Endothelial cell of umbilical vein (primary cell): ENCODE data around the gene PDK1. TPM values are rescaled to one million over a fixed set of nuclear protein-coding genes. Genes with fewer than 3 reads are reported as not detected.

ENCODE experiments used
- BruUV-seq: library from RNA; stranded (reverse); fragments of 400-500 nt; replicated peaks from 2 replicates; lab custom pipeline; 2021; lab: Mats Ljungman, UMichigan
- CTCF ChIA-PET: fragments of 300-600, 350-600 bp; sonication (Branson Sonifier 250); formaldehyde crosslinking; loops from one replicate; lab custom pipeline; 2021; ENCODE audit warnings: antibody characterized with exemption, inconsistent platforms; lab: Charles Lee
- POLR2A ChIA-PET: fragments of 300-600, 350-600 bp; sonication (Branson Sonifier 250); formaldehyde crosslinking; loops from one replicate; lab custom pipeline; 2021; ENCODE audit warnings: antibody characterized with exemption, inconsistent platforms; lab: Charles Lee
- DNase-seq: peaks from one replicate; pipeline ENCODE4 v3.0.0-alpha.2; 2011; ENCODE audit warnings: low read depth, low spot score
- FAIRE-seq: peaks from 2 replicates; lab custom pipeline; 2011; peaks lifted over from hg19 to GRCh38; lab: Jason Lieb, UNC
- H2AFZ ChIP-seq: 2 replicates; pipeline ENCODE4 v1.6.0; 2012; ENCODE audit warnings: low read depth, low read length, control low read depth, inconsistent platforms
- H3K27ac ChIP-seq: 2 replicates; pipeline ENCODE4 v1.5.1; 2011; ENCODE audit warnings: low read depth, mild to moderate bottlenecking, control low read depth, low read length, moderate library complexity; ENCODE audit not compliant: insufficient read depth
- H3K27me3 ChIP-seq, 2 experiments: 2 replicates each; pipeline versions ENCODE4 v1.6.0 to v1.6.1; 2011; ENCODE audit warnings: low read length in 2 of 2, mixed read lengths in 1 of 2; ENCODE audit not compliant: control insufficient read depth in 2 of 2, insufficient read depth in 2 of 2
- H3K36me3 ChIP-seq, 2 experiments: 2 replicates in 1 of 2; 3 replicates in 1 of 2; pipeline ENCODE4 v1.5.1; 2011; ENCODE audit warnings: low read length in 2 of 2, mild to moderate bottlenecking in 1 of 2, moderate library complexity in 1 of 2; ENCODE audit not compliant: control insufficient read depth in 2 of 2, insufficient read depth in 2 of 2; ENCODE audit errors: extremely low read depth in 1 of 2
- H3K4me1 ChIP-seq: 3 replicates; pipeline ENCODE4 v1.5.1; 2011; ENCODE audit warnings: mild to moderate bottlenecking, low read length; ENCODE audit not compliant: control insufficient read depth, insufficient read depth; ENCODE audit errors: extremely low read depth
- H3K4me2 ChIP-seq: 2 replicates; pipeline ENCODE4 v1.6.1; 2011; ENCODE audit warnings: low read length, control low read depth, mixed read lengths; ENCODE audit not compliant: insufficient read depth
- H3K4me3 ChIP-seq, 3 experiments: fragments of 200-600 bp in 1 of 3; sonication (generic), shearing (Covaris generic) in 1 of 3; replicated peaks in 1 of 3; 2 replicates each; pipeline ENCODE4 v1.5.1; 2011 to 2016; ENCODE audit warnings: control low read depth in 3 of 3, low read length in 3 of 3, mild to moderate bottlenecking in 2 of 3, inconsistent platforms in 1 of 3, low read depth in 1 of 3, moderate library complexity in 1 of 3; ENCODE audit not compliant: insufficient read depth in 1 of 3
- H3K79me2 ChIP-seq: 2 replicates; pipeline ENCODE4 v1.6.0; 2012; ENCODE audit warnings: low read length, inconsistent platforms; ENCODE audit not compliant: control insufficient read depth, insufficient read depth
- H3K9ac ChIP-seq: replicated peaks from 2 replicates; pipeline ENCODE3; 2011; ENCODE audit warnings: low read length, control low read depth; ENCODE audit not compliant: insufficient read depth; ENCODE audit errors: extremely low read depth
- H3K9me1 ChIP-seq: replicated peaks from 3 replicates; pipeline ENCODE4 v1.6.0; 2011; ENCODE audit warnings: mild to moderate bottlenecking, low read length; ENCODE audit not compliant: control insufficient read depth, insufficient read depth; ENCODE audit errors: extremely low read depth
- H3K9me3 ChIP-seq: replicated peaks from 2 replicates; pipeline ENCODE4 v1.5.1; 2012; ENCODE audit warnings: low read length, inconsistent platforms; ENCODE audit not compliant: control insufficient read depth, insufficient read depth
- H4K20me1 ChIP-seq: replicated peaks from 2 replicates; pipeline ENCODE3; 2011; ENCODE audit warnings: mild to moderate bottlenecking, low read length; ENCODE audit not compliant: control insufficient read depth, insufficient read depth; ENCODE audit errors: extremely low read depth
- EZH2 ChIP-seq: IDR thresholded peaks from 2 replicates; pipeline ENCODE4 v1.6.1; 2012; ENCODE audit warnings: borderline replicate concordance, low read depth, mild to moderate bottlenecking, moderate library complexity, low read length, inconsistent platforms; ENCODE audit not compliant: severe bottlenecking
- FOS ChIP-seq: IDR thresholded peaks from 2 replicates; pipeline ENCODE4 v1.6.1; 2011; ENCODE audit warnings: mild to moderate bottlenecking, low read length, moderate library complexity, borderline replicate concordance; ENCODE audit not compliant: insufficient read depth
- GATA2 ChIP-seq: IDR thresholded peaks from 2 replicates; pipeline ENCODE4 v1.7.0; 2011; ENCODE audit warnings: low read depth, mild to moderate bottlenecking, moderate library complexity, mixed read lengths, low read length; ENCODE audit not compliant: insufficient read length, insufficient read depth
- JUN ChIP-seq: IDR thresholded peaks from 2 replicates; pipeline ENCODE4 v1.6.1; 2011; ENCODE audit warnings: borderline replicate concordance, low read depth; ENCODE audit not compliant: insufficient read length, insufficient read depth
- MYC ChIP-seq: IDR thresholded peaks from one replicate; pipeline ENCODE4 v1.6.1; 2011; ENCODE audit warnings: mild to moderate bottlenecking, low read depth, low read length
- POLR2A ChIP-seq: IDR thresholded peaks from 2 replicates; pipeline ENCODE4 v1.6.1; 2012; ENCODE audit warnings: low read depth, mild to moderate bottlenecking, control low read depth, low read length
- POLR2AphosphoS5 ChIP-seq: IDR thresholded peaks from 2 replicates; pipeline ENCODE4 v1.6.1; 2012; ENCODE audit warnings: low read depth, mild to moderate bottlenecking, control low read depth, low read length, moderate library complexity; ENCODE audit not compliant: insufficient read depth
- dilution Hi-C: fragments of 300-500 bp; cut with MboI; formaldehyde crosslinking; loops from one replicate; pipeline ENCODE4 v1.15.0; 2019; ENCODE audit warnings: low sequenced_read_pairs; ENCODE audit not compliant: extremely low pct_ligation_motif_present
- intact Hi-C: fragments of 100-400 bp; cut with micrococcal nuclease; formaldehyde crosslinking; loops from one replicate; pipeline ENCODE4 v1.10.0; 2022
- polyA plus RNA-seq, 4 experiments: library from polyadenylated mRNA; depleted of rRNA in 3 of 4; stranded (reverse) in 3 of 4; unstranded in 1 of 4; fragments of >200 nt; gene quantifications; 2 replicates each; pipeline versions ENCODE4 v1.2.1 to v1.2.3, GENCODE V29; 2011 to 2012; ENCODE audit warnings: missing spikeins in 1 of 4
- total RNA-seq: library from RNA; stranded (reverse); gene quantifications from 2 replicates; pipeline ENCODE4 v1.2.3, GENCODE V29; 2021
- TF ChIP-seq, protein P1 (sequence below): IDR thresholded peaks from 2 replicates; pipeline ENCODE4 v1.6.1; 2011; ENCODE audit not compliant: insufficient read depth, insufficient read length
- TF ChIP-seq, protein P2 (sequence below), 2 donors: IDR thresholded peaks; 1 replicate in 1 of 2; 2 replicates in 1 of 2; pipeline ENCODE4 v1.5.1; 2011; ENCODE audit warnings: low read length in 2 of 2, mild to moderate bottlenecking in 2 of 2, moderate library complexity in 2 of 2, control low read depth in 1 of 2, inconsistent platforms in 1 of 2, low read depth in 1 of 2; ENCODE audit not compliant: insufficient read depth in 1 of 2; ENCODE audit errors: extremely low read depth in 1 of 2

Gene PDK1
- total and polyA plus RNA-seq, 2 donors (not counting 3 experiments of a cell fraction or from before 2014, with no cell fraction given): 3.7 to 16.9 TPM

DNA sequence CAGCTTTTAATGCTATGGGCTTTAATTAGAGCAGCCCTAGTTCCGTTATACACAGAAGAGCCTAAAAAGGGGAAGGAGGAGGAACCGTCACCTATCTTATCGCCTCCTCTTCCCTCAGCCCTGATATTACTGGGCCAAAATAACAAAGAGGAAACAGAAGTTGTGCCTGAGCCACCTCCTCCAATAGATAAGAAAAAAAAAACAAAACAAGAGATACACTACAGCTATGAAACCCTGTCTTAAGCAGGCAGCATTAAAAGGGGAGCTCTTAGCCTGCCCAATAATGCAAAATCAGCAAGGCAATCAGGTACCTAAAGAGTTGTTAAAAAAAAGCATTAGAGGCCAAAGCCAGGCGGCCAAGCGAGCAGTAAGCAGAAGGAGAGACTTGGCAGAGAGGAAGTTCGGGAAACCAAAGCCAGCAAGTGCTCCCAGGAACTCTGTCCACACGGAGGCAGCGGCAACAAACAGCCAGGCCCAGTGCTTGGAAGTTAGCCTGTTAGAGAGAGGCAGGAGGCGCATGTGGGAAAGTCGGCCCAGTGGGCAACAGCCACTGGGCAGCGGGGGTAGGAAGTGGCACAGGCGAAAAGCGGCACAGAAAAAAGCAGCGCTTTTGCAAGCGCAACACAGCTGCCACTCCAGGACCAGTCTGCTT lies 41.8 kb upstream of the PDK1 start:
- ChIA-PET POLR2A (no interaction called here), CTCF (interaction anchor here (1.2 kb wide), 1 partner anchor 18 kb away, joined by 3 read pairs; no protein-coding TSS in a partner anchor)
- FAIRE-seq: no peak
- TF ChIP-seq, protein P1, sequence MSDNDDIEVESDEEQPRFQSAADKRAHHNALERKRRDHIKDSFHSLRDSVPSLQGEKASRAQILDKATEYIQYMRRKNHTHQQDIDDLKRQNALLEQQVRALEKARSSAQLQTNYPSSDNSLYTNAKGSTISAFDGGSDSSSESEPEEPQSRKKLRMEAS: no peak
- TF ChIP-seq EZH2: no peak
- no peak for TF ChIP-seq MYC
- TF ChIP-seq GATA2: no peak
- TF ChIP-seq, protein P2, sequence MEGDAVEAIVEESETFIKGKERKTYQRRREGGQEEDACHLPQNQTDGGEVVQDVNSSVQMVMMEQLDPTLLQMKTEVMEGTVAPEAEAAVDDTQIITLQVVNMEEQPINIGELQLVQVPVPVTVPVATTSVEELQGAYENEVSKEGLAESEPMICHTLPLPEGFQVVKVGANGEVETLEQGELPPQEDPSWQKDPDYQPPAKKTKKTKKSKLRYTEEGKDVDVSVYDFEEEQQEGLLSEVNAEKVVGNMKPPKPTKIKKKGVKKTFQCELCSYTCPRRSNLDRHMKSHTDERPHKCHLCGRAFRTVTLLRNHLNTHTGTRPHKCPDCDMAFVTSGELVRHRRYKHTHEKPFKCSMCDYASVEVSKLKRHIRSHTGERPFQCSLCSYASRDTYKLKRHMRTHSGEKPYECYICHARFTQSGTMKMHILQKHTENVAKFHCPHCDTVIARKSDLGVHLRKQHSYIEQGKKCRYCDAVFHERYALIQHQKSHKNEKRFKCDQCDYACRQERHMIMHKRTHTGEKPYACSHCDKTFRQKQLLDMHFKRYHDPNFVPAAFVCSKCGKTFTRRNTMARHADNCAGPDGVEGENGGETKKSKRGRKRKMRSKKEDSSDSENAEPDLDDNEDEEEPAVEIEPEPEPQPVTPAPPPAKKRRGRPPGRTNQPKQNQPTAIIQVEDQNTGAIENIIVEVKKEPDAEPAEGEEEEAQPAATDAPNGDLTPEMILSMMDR (IDR thresholded peaks at IDR 0.05; ENCODE audit: extremely low read depth in 1 of 2, insufficient read depth in 1 of 2, low read depth in 1 of 2, low read length in 2 of 2): no peak
- no peak for TF ChIP-seq JUN
- no peak for TF ChIP-seq POLR2AphosphoS5
- TF ChIP-seq POLR2A: no peak
- no peak for TF ChIP-seq FOS
- H3K4me2 ChIP-seq: no peak overlapping the region
- no peaks in the 10 kb centered on the region for H3K27me3 ChIP-seq
- no peaks in the 10 kb centered on the region for H4K20me1 ChIP-seq
- H2AFZ ChIP-seq: no peak overlapping the region
- no peaks in the 10 kb centered on the region for H3K79me2 ChIP-seq
- no peak for DNase-seq
- no peak overlapping the region for H3K9ac ChIP-seq
- no TSS peak for BruUV-seq
- H3K27ac ChIP-seq: no peak overlapping the region
- H3K4me1 ChIP-seq: no peaks in the 10 kb centered on the region
- no peaks in the 10 kb centered on the region for H3K9me1 ChIP-seq
- no peaks in the 10 kb centered on the region for H3K36me3 ChIP-seq
- intact Hi-C loops (no loop called here), dilution Hi-C loops (no loop called here)
- peaks cover 4% of the 10 kb centered on the region for H3K9me3 ChIP-seq
- H3K4me3 ChIP-seq: no peak overlapping the region
